HG03442 (cell line): ENCODE measurements around the gene PPP4R1.
"Not testable (repeated sequence)": the region's sequence is repeated elsewhere in the genome, so short reads cannot be mapped to it uniquely, and the experiment has no call there.

Source experiments
- ATAC-seq: cut with Tn5 transposase; IDR thresholded peaks from one replicate; pipeline ENCODE4 v1.9.1; 2021; ENCODE audit warnings: mild to moderate bottlenecking, moderate library complexity; ENCODE audit not compliant: unreplicated experiment

The PPP4R1 gene

GRCh38 chr18:9614401-9615279 lies at the start of gene PPP4R1:
Gene PPP4R1 (minus strand): TSS chr18:9614559. CDS start chr18:9614484, 75 bp downstream.
- ATAC-seq, result peak; percentile 50

- ATAC-seq, result no peak
These were observed 49.0 kb upstream of the PPP4R1 start for GRCh38 chr18:9663377-9663776.

- ATAC-seq, result no peak
These were observed 47.2 kb upstream of the PPP4R1 start for GRCh38 chr18:9661564-9661963.

- no peak for ATAC-seq
These were observed 45.4 kb upstream of the PPP4R1 start for GRCh38 chr18:9659499-9660375.

GRCh38 chr18:9658087-9658641 lies 43.8 kb upstream of the PPP4R1 start:
- no peak for ATAC-seq

GRCh38 chr18:9655232-9655767 lies 40.9 kb upstream of the PPP4R1 start:
- ATAC-seq, result no peak

GRCh38 chr18:9653390-9653789 lies 39.0 kb upstream of the PPP4R1 start:
- ATAC-seq, result no peak

- no peak for ATAC-seq
These were observed 34.8 kb upstream of the PPP4R1 start for GRCh38 chr18:9649164-9649540.

- no peak for ATAC-seq
These were observed 34.2 kb upstream of the PPP4R1 start for GRCh38 chr18:9648431-9649163.

- no peak for ATAC-seq
These were observed 33.4 kb upstream of the PPP4R1 start for GRCh38 chr18:9647496-9648323.

- no peak for ATAC-seq
These were observed 29.2 kb upstream of the PPP4R1 start for GRCh38 chr18:9643549-9643948.

GRCh38 chr18:9642799-9643462 lies 28.6 kb upstream of the PPP4R1 start:
- ATAC-seq, result no peak

GRCh38 chr18:9641081-9641480 lies 26.7 kb upstream of the PPP4R1 start:
- not testable (repeated sequence) for ATAC-seq

GRCh38 chr18:9638886-9639285 lies 24.5 kb upstream of the PPP4R1 start:
- ATAC-seq, result no peak

- no peak for ATAC-seq
These were observed 22.8 kb upstream of the PPP4R1 start for GRCh38 chr18:9637036-9637767.

GRCh38 chr18:9634856-9635255 lies 20.5 kb upstream of the PPP4R1 start:
- ATAC-seq, result no peak

GRCh38 chr18:9631814-9632496 lies 17.6 kb upstream of the PPP4R1 start:
- no peak for ATAC-seq

GRCh38 chr18:9630444-9630843 lies 16.1 kb upstream of the PPP4R1 start:
- ATAC-seq, result no peak
